ENCODE results near the gene AKT1S1. TPM values are rescaled to one million over a fixed set of nuclear protein-coding genes. Genes with fewer than 3 reads are reported as not detected.
A peak's percentile ranks its signal among the peaks of the same experiment; 100 is the strongest.
"Not testable (repeated sequence)": the region's sequence is repeated elsewhere in the genome, so short reads cannot be mapped to it uniquely, and the experiment has no call there.

AKT1S1 gene
- 33.7 TPM for total RNA-seq
- 47.2 TPM for polyA plus RNA-seq (ENCODE audit: insufficient read depth, low read depth, low replicate concordance)
- long read RNA-seq, donor 1, transcript AKT1S1-205 (4 exons, 3,640 nt): minor isoform, 5 of 24 reads
- long read RNA-seq, donor 1, transcript AKT1S1-207 (5 exons, 3,075 nt): major isoform, 12 of 24 reads
- long read RNA-seq, donor 1, partial matches to known transcripts: 5 of 24 reads
- long read RNA-seq, donor 1, other reads (novel, unspliced or antisense): 0 of 24 reads
- long read RNA-seq, donor 2, transcript AKT1S1-205 (4 exons, 3,640 nt): major isoform, 5 of 9 reads
- long read RNA-seq, donor 2, partial matches to known transcripts: 0 of 9 reads
- long read RNA-seq, donor 2, other reads (novel, unspliced or antisense): 0 of 9 reads
- long read RNA-seq, donor 3, partial matches to known transcripts: 0 of 8 reads
- long read RNA-seq, donor 3, other reads (novel, unspliced or antisense): 0 of 8 reads
- long read RNA-seq, donor 4, transcript AKT1S1-207 (5 exons, 3,075 nt): major isoform, 12 of 21 reads
- long read RNA-seq, donor 4, partial matches to known transcripts: 5 of 21 reads
- long read RNA-seq, donor 4, other reads (novel, unspliced or antisense): 0 of 21 reads
- long read RNA-seq, donor 5: 0 reads
- long read RNA-seq, donor 6, transcript AKT1S1-207 (5 exons, 3,075 nt): major isoform, 7 of 15 reads
- long read RNA-seq, donor 6, transcript AKT1S1-205 (4 exons, 3,640 nt): minor isoform, 6 of 15 reads
- long read RNA-seq, donor 6, partial matches to known transcripts: 0 of 15 reads
- long read RNA-seq, donor 6, other reads (novel, unspliced or antisense): 0 of 15 reads
- long read RNA-seq, donor 7, partial matches to known transcripts: 0 of 5 reads
- long read RNA-seq, donor 7, other reads (novel, unspliced or antisense): 3 of 5 reads
- long read RNA-seq, donor 8, transcript AKT1S1-205 (4 exons, 3,640 nt): major isoform, 10 of 22 reads
- long read RNA-seq, donor 8, transcript AKT1S1-207 (5 exons, 3,075 nt): minor isoform, 6 of 22 reads
- long read RNA-seq, donor 8, partial matches to known transcripts: 6 of 22 reads
- long read RNA-seq, donor 8, other reads (novel, unspliced or antisense): 0 of 22 reads
- long read RNA-seq, donor 9, transcript AKT1S1-207 (5 exons, 3,075 nt): major isoform, 6 of 9 reads
- long read RNA-seq, donor 9, partial matches to known transcripts: 0 of 9 reads
- long read RNA-seq, donor 9, other reads (novel, unspliced or antisense): 0 of 9 reads
- long read RNA-seq, donor 10, transcript AKT1S1-207 (5 exons, 3,075 nt): major isoform, 7 of 58 reads
- long read RNA-seq, donor 10, partial matches to known transcripts: 46 of 58 reads
- long read RNA-seq, donor 10, other reads (novel, unspliced or antisense): 0 of 58 reads

DNA sequence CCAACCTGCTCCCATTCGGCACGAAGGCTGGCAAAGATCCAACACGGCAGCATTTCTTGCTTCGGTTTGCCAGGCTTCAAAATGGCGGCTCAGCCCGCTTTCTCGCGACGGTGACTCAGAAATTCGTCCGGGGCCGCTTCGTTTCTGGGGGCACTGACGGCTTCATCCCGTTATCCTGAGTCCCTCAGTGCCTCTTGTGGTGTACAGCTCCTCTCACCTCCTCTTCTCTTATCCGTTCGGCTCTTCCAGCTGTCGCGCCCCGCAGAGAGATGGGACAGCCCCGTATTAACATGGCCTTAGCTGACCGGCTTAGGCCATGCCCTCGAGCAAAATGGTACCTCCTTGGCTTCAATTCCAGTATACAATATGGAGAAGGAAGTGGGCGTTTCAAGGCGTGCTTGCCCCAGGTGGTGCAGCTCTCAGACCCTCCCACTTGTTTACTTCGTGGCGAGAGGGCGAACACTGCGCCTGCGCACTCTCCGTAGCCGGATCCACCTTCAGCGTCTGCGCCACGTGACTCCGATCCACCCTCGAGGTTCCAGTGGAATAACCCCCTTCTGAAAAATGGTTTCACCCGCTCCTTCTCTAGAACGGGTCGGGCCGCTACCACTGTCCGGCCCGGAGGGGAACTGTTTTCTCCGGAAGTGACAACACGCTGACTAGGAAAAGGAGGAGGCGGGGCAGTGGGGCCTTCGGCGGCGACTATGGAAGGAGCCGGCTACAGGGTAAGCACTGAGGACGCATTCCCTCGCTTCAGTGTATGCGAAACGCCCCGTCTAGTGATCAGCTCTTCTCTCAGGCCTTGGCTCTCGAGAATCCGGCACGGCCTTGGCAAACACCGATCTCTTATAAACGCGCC, at the start of gene AKT1S1, which contains the start of gene TBC1D17:
TSS of gene AKT1S1 (minus strand) at position 336 of the 859 bp plus-strand sequence. CDS start 4,060 bp downstream, outside the sequence.
TSS of gene TBC1D17 (plus strand) at position 683 of the 859 bp plus-strand sequence. CDS start at position 705, 22 bp downstream.
- intact Hi-C loops (cut with DNase I): no loop called here
- peaks cover 0 to 18% (median 14%) of the 10 kb centered on the region in 3 donors for H3K4me1 ChIP-seq (ENCODE audit: control insufficient read depth in 2 of 3, insufficient read depth in 2 of 3, low read depth in 1 of 3, low read length in 3 of 3)
- peak within 1 kb of the TSS; percentile 91 to 99 (median 97) for H3K4me3 ChIP-seq (ENCODE audit: low read length in 3 of 3)
- no peaks in the 10 kb centered on the region for H3K9me3 ChIP-seq (ENCODE audit: control insufficient read depth in 2 of 3, insufficient read depth in 1 of 3, low read length in 3 of 3)
- FAIRE-seq (peak; percentile 99), DNase-seq (peak; percentile 100)
- H3K9ac ChIP-seq (ENCODE audit: low read length in 3 of 3): peak within 1 kb of the TSS; percentile 91 to 99 (median 98)
- TF ChIP-seq, protein P1, sequence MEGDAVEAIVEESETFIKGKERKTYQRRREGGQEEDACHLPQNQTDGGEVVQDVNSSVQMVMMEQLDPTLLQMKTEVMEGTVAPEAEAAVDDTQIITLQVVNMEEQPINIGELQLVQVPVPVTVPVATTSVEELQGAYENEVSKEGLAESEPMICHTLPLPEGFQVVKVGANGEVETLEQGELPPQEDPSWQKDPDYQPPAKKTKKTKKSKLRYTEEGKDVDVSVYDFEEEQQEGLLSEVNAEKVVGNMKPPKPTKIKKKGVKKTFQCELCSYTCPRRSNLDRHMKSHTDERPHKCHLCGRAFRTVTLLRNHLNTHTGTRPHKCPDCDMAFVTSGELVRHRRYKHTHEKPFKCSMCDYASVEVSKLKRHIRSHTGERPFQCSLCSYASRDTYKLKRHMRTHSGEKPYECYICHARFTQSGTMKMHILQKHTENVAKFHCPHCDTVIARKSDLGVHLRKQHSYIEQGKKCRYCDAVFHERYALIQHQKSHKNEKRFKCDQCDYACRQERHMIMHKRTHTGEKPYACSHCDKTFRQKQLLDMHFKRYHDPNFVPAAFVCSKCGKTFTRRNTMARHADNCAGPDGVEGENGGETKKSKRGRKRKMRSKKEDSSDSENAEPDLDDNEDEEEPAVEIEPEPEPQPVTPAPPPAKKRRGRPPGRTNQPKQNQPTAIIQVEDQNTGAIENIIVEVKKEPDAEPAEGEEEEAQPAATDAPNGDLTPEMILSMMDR (IDR thresholded peaks at IDR 0.05; ENCODE audit: borderline replicate concordance, extremely low read depth, insufficient read depth): no peak
- H3K27ac ChIP-seq (ENCODE audit: low read depth in 2 of 2, low read length in 2 of 2): peak within 1 kb of the TSS; percentile 99 to 100
- peaks cover 3 to 35% (median 18%) of the 10 kb centered on the region in 3 donors for H3K36me3 ChIP-seq (ENCODE audit: control insufficient read depth in 2 of 3, insufficient read depth in 3 of 3, low read length in 3 of 3)
- H3K27me3 ChIP-seq (ENCODE audit: control insufficient read depth, insufficient read depth, low read length): no peaks in the 10 kb centered on the region

DNA sequence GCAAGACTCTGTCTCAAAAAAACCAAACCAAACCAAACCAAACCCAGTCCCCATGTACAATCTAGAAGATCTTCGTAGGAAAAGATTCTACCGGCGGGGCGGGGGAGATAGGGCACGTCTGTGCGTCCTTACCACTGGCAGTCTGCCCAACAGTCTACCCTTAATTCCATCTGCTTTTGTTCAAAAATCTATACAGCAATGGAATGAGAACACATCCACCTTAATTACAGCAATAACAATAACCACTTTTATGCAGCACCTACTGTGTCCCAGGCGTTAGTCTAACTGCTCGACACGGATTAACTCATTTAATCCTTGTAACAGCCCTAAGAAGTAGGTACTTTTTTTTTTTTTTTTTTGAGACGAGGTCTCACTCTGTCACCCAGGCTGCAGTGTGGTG, 49.4 kb upstream of the AKT1S1 start:
- TF ChIP-seq, protein P1 (IDR thresholded peaks at IDR 0.05; ENCODE audit: borderline replicate concordance, extremely low read depth, insufficient read depth): no peak
- Histone ChIP-seq H3K9ac (ENCODE audit: low read length in 3 of 3) (no peak overlapping the region), H3K4me3 (ENCODE audit: low read length in 3 of 3) (no peak overlapping the region), H3K36me3 (ENCODE audit: control insufficient read depth in 2 of 3, insufficient read depth in 3 of 3, low read length in 3 of 3) (peaks cover 2 to 6% (median 6%) of the 10 kb centered on the region in 3 donors), H3K27ac (ENCODE audit: low read depth in 2 of 2, low read length in 2 of 2) (no peak overlapping the region), H3K4me1 (ENCODE audit: control insufficient read depth in 2 of 3, insufficient read depth in 2 of 3, low read depth in 1 of 3, low read length in 3 of 3) (peaks cover 3 to 12% (median 4%) of the 10 kb centered on the region in 3 donors), H3K27me3 (ENCODE audit: control insufficient read depth, insufficient read depth, low read length) (no peaks in the 10 kb centered on the region), H3K9me3 (ENCODE audit: control insufficient read depth in 2 of 3, insufficient read depth in 1 of 3, low read length in 3 of 3) (no peaks in the 10 kb centered on the region)
- FAIRE-seq (no peak), DNase-seq (peak in 1 of 5 donors; percentile 41)
- intact Hi-C loops (cut with DNase I): no loop called here

DNA sequence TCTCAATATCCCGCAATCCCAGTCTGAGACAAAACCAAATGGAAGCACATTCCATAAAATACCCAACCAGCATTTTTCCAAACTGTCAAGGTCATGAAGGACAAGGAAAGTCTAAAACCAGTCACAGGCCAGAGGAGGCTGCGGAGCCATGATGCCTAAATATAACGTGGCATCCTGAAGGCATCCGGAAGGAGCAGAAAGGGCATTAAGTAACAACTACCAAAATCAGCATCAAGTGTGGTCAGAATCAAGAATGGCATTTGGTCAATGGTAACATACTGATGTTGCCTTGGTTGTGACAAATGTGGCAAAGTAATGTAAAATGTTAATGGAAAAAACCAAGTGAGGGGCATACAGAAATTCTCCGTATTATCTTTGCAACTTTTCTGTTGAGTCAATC, 48.3 kb upstream of the AKT1S1 start:
- H3K4me1 ChIP-seq (ENCODE audit: control insufficient read depth in 2 of 3, insufficient read depth in 2 of 3, low read depth in 1 of 3, low read length in 3 of 3): peaks cover 3 to 12% (median 4%) of the 10 kb centered on the region in 3 donors
- no peak overlapping the region for H3K9ac ChIP-seq (ENCODE audit: low read length in 3 of 3)
- TF ChIP-seq, protein P1 (IDR thresholded peaks at IDR 0.05; ENCODE audit: borderline replicate concordance, extremely low read depth, insufficient read depth): no peak
- H3K27ac ChIP-seq (ENCODE audit: low read depth in 2 of 2, low read length in 2 of 2): no peak overlapping the region
- no peaks in the 10 kb centered on the region for H3K9me3 ChIP-seq (ENCODE audit: control insufficient read depth in 2 of 3, insufficient read depth in 1 of 3, low read length in 3 of 3)
- no peak overlapping the region for H3K4me3 ChIP-seq (ENCODE audit: low read length in 3 of 3)
- DNase-seq: no peak
- no peaks in the 10 kb centered on the region for H3K27me3 ChIP-seq (ENCODE audit: control insufficient read depth, insufficient read depth, low read length)
- intact Hi-C loops (cut with DNase I): no loop called here
- H3K36me3 ChIP-seq (ENCODE audit: control insufficient read depth in 2 of 3, insufficient read depth in 3 of 3, low read length in 3 of 3): peaks cover 2 to 6% (median 6%) of the 10 kb centered on the region in 3 donors
- no peak for FAIRE-seq

DNA sequence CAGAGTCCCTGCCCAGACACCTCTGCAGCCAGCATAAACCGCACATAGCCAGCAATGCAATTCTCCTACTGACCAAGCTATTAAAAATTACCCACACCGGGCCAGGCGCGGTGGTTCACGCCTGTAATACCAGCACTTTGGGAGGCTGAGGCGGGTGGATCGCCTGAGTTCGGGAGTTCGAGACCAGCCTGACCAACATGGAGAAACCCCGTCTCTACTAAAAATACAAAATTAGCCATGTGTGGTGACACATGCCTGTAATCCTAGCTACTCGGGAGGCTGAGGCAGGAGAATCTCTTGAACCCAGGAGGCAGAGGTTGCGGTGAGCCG, 47.7 kb upstream of the AKT1S1 start:
- FAIRE-seq; H3K9ac ChIP-seq (ENCODE audit: low read length in 3 of 3); H3K36me3 ChIP-seq (ENCODE audit: control insufficient read depth in 2 of 3, insufficient read depth in 3 of 3, low read length in 3 of 3); H3K27me3 ChIP-seq (ENCODE audit: control insufficient read depth, insufficient read depth, low read length); H3K4me3 ChIP-seq (ENCODE audit: low read length in 3 of 3); intact Hi-C loops (cut with DNase I); H3K27ac ChIP-seq (ENCODE audit: low read depth in 2 of 2, low read length in 2 of 2); H3K9me3 ChIP-seq (ENCODE audit: control insufficient read depth in 2 of 3, insufficient read depth in 1 of 3, low read length in 3 of 3): not testable (repeated sequence)
- peaks cover 3 to 12% (median 4%) of the 10 kb centered on the region in 3 donors for H3K4me1 ChIP-seq (ENCODE audit: control insufficient read depth in 2 of 3, insufficient read depth in 2 of 3, low read depth in 1 of 3, low read length in 3 of 3)
- DNase-seq: peak in 1 of 5 donors; percentile 40

Data from kidney (tissue), 22 donors.